Measurements from ENCODE around the gene SBF1.
"Not testable (repeated sequence)": the region's sequence is repeated elsewhere in the genome, so short reads cannot be mapped to it uniquely, and the experiment has no call there.

The SBF1 gene, protein sequence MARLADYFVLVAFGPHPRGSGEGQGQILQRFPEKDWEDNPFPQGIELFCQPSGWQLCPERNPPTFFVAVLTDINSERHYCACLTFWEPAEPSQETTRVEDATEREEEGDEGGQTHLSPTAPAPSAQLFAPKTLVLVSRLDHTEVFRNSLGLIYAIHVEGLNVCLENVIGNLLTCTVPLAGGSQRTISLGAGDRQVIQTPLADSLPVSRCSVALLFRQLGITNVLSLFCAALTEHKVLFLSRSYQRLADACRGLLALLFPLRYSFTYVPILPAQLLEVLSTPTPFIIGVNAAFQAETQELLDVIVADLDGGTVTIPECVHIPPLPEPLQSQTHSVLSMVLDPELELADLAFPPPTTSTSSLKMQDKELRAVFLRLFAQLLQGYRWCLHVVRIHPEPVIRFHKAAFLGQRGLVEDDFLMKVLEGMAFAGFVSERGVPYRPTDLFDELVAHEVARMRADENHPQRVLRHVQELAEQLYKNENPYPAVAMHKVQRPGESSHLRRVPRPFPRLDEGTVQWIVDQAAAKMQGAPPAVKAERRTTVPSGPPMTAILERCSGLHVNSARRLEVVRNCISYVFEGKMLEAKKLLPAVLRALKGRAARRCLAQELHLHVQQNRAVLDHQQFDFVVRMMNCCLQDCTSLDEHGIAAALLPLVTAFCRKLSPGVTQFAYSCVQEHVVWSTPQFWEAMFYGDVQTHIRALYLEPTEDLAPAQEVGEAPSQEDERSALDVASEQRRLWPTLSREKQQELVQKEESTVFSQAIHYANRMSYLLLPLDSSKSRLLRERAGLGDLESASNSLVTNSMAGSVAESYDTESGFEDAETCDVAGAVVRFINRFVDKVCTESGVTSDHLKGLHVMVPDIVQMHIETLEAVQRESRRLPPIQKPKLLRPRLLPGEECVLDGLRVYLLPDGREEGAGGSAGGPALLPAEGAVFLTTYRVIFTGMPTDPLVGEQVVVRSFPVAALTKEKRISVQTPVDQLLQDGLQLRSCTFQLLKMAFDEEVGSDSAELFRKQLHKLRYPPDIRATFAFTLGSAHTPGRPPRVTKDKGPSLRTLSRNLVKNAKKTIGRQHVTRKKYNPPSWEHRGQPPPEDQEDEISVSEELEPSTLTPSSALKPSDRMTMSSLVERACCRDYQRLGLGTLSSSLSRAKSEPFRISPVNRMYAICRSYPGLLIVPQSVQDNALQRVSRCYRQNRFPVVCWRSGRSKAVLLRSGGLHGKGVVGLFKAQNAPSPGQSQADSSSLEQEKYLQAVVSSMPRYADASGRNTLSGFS (N-terminal part only)

DNA sequence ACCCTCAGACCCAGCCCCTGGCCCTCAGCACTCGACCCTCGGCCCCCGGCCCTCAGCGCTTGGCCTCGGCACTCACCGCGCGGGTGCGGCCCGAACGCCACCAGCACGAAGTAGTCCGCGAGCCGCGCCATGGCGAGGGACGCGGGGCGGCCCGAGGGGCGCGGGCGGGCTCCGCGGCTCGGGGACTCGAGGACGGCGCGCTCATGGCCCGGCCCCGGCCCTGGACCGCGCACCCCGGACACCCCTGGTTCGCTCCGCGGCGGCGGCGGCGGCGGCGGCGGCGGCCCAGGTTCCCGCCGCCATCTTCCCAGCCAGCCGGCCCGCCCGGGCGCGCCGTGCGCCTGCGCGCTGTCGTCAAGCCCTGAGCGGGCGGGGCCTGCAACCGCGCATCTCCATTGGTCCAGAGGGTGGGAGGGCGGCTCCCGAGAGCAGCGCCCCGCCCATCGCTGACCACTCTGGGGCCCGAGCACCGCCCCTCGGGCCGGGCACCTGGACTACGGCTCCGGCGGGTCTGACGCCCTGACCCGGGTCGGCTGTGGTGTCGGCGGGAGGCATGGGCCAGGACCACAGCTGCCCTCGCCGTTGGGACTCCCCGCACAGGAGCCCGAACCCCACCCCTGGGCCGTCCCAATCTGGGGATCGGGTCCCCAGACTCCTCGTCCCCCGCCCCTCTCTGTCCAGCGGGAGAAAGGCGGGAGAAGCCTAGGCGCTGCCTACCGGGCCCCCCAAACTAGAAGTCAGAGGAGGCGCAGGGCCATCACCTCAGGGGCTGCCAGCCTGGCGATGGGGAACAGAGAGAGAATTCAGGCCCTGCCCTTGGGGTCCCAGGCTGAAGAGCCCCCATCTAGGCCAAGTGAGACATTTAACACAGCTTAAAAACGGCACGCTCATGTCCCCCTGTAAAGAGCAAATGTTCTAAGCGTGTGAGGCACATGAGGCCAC is at the start of gene SBF1:
TSS of gene SBF1 (minus strand) at position 326 of the 942 bp plus-strand sequence. CDS start at position 131, 195 bp downstream.
- DNase-seq (ENCODE audit: low spot score): peak; percentile 100

DNA sequence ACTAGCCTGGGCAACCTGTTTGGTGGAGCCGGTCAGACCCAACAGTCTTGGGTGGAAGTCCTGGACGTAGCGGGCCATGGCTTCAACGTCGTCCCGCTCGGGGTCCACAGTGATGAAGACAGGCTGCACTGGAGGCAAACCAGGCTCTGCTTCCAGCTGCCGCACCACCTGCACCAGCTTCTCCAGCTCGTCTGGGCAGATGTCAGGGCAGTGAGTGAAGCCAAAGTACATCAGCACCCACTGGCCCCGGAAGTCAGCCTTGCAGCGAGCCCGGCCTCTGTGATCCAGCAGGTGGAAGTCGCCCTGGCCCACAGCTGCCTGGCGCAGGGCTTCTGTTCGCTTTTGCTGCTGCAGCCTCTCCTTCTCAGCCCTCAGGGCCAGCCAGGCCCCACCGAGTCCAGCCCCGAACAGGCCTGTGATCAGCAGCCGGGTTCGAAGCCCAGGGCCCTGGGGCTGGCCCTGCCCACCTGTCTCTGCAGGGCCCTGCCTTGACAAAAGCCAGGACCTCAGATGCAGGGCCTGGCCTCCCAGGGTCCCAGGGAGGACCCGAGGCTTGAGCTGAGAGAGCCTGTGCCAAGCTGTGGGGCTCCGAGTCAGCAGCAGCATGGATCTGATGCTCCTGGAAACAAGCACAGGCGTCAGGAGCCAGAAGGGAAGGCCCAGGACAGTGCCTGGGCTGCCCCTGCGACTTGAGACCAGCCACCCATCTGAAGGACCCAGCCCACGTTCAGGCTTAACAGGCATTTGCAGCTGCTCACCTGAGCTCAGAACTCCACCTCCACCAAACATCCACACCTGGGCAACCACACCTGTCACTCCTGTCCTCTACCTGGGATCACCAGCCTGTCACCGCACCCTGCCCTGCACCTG is 49.2 kb upstream of the SBF1 start:
- DNase-seq (ENCODE audit: low spot score): no peak

DNA sequence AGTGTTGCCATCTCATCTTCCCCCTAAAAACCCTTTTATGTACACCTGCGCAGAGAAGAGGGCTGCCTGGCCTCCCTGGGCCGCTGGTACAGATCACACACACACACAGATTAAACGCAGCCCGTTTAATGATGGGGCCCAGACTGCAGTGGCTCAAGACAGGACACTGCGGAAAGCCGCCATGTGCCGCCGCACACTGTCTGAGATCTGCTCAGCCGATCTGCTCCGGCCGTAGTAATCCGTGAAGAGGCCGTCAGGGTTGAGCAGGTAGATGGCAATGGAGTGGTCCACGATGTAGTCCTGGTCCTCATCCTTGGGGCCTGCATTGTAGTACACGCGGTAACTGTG is 48.6 kb upstream of the SBF1 start:
- no peak for DNase-seq (ENCODE audit: low spot score)

DNA sequence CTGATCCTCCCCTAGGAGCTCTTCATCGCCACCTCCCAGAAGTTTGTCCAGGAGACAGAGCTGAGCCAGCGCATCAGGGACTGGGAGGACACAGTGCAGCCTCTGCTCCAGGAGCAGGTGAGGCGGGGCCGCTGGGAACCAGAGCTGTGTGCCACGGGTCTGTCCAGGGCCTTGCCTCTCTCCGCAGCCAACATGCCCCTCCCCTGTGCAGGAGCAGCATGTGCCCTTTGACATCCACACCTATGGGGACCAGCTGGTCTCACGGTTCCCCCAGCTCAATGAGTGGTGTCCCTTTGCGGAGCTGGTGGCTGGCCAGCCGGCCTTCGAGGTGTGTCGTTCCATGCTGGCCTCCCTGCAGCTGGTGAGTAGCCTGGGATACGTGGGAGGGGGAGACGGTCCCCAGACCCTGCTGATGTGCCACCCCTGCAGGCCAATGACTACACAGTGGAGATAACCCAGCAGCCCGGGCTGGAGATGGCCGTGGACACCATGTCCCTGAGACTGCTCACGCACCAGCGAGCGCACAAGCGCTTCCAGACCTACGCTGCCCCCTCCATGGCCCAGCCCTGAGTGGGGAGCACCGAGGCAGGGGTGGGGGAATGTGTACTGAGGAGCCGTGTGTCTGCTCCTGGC is 48.1 kb upstream of the SBF1 start:
- DNase-seq (ENCODE audit: low spot score): no peak

DNA sequence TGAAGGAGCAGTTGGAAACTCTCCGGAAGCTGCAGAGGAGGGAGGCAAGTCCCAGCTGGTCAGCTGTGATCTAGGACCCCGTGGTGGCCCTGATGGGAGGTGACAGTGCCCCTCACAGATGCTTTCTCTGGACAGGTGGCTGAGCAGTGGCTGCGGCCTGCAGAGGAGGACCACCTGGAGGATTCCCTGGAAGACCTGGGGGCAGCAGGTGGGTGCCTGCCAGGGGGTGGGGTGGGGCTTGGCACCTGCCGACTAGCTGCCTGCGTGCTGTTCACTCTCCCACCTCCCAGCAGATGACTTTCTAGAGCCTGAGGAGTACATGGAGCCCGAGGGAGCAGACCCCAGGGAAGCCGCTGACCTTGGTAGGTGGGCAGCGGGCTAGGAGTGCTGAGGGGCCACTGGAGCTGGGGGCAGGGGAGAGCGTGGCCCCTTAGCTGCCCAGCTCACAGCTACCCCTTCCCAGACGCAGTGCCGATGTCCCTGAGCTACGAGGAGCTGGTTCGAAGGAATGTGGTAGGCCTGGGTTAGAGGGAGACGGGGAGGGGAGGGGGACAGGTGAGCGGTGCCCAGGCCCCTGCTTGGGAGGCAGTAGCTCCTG is 47.5 kb upstream of the SBF1 start:
- no peak for DNase-seq (ENCODE audit: low spot score)

DNA sequence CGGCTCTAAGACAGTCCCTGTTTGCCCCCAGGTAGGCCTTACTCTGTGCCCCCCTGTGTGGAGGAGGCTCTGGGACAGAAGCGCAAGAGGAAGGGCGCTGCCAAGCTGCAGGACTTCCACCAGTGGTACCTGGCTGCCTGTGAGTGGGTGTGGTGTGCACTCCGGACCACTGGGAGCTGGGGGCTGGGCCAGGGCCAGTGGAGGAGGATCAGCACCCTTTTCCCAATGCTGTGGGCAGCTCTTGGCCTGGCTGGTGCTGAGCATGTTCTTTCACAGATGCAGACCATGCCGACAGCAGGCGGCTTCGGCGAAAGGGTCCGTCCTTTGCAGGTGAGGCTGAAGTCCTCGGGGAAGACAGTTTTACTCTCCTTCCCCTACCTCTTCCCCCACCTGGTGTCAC is 46.9 kb upstream of the SBF1 start:
- DNase-seq (ENCODE audit: low spot score): no peak

DNA sequence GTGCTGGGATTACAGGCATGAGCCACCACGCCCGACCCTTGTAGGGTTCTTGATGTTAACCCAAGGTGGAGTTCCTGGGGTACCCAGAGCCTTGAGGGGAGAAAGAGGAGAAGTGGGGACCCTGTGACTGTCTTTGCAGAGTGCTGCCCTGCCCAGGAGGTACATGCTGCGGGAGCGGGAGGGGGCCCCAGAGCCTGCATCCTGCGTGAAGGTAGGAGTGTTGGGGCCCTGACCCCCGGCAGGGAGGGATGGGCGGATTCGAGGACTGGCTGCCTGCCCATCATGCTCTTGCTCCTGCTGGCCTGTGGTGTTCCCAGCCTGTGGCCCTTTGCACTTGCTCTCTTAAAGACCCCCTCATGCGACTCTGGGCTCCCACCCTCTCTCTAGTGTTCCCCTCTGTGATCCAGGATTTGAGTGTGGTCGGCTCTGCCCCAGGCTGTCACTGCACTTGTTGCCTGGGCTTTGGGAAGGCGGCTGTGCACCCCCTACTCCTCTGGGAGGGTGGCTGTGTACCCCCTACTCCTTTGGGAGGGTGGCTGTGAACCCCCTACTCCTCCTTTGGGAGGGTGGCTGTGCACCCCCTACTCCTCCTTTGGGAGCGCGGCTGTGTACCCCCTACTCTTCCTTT is 46.1 kb upstream of the SBF1 start:
- DNase-seq (ENCODE audit: low spot score): no peak

DNA sequence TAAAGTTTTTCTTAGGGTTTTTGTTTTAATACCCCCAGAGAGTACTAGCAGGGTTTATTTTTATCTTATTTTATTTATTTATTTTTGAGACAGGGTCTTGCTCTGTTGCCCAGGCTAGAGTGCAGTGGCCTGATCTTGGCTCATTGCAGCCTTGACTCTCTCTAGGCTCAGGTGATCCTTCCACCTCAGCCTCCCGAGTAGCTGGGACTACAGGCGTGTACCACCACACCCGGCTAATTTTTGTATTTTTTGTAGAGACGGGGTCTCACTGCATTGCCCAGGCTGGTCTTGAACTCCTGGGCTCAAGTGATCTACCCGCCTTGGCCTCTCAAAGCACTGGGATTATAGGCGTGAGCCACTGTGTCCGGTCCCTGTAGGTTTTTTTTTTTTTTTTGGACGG is 45.3 kb upstream of the SBF1 start:
- not testable (repeated sequence) for DNase-seq (ENCODE audit: low spot score)

DNA sequence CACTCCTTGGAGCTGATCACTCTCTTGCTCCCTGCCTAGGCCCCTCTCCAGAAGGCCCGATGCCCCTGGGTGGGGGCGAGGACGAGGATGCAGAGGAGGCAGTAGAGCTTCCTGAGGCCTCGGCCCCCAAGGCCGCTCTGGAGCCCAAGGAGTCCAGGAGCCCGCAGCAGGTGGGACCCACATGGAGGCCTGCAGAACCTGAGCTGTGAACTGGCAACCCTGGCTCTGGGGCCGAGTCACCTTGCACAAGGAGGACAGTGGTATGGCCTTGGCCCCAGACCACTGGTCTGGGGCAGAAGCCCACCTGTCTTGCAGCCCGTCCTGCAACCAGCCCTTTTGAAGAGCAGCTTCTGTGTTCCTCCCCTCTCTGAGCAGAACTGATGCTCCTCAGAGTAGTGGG is 44.3 kb upstream of the SBF1 start:
- DNase-seq (ENCODE audit: low spot score): no peak

DNA sequence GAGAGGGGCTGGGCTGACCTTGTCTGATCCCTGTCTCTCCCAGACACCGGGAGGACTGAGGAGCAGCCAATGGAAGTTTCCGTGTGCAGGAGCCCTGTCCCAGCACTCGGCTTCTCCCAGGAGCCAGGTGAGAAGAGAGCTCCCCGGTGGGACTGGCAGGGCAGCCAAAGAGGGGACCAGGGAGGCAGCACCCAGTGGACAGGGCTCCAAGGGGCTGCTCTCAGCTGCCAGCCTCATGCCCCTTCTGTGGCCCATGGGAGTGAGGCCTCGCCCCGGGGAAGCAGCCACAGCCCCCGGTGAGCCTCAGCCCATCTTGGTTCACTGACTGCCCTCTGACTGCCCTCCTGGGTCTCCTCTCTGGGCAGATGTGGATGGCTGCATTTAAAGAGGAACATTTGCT is 43.8 kb upstream of the SBF1 start:
- no peak for DNase-seq (ENCODE audit: low spot score)

DNA sequence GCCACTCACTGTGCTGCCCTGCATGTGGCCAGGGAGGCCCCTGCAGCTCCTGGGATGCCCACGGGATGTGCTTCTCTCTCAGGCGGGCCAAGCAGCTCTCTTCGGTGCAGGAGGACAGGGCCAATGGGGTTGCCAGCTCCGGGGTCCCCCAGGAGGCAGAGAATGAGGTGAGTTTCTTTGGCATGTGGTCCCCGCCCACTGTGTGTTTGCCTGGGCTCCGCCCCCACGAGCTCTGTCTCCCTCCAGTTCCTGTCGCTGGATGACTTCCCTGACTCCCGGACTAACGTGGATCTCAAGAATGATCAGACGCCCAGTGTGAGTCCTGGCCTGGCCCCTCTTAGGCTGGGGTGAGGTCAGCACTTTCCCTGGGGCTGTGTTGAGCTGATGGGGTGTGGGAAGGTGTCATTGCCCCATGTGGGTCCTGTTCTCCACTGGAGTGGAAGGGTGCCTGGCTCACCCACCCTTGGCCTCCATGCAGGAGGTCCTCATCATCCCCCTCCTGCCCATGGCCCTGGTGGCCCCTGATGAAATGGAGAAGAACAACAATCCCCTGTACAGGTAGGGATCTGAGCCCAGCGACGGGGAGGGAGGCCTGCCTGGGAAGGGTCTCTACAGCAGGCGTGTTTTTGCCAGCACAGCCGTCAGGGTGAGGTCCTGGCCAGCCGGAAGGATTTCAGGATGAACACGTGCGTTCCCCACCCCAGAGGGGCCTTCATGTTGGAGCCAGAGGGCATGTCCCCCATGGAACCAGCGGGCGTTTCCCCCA is 42.8 kb upstream of the SBF1 start:
- no peak for DNase-seq (ENCODE audit: low spot score)

DNA sequence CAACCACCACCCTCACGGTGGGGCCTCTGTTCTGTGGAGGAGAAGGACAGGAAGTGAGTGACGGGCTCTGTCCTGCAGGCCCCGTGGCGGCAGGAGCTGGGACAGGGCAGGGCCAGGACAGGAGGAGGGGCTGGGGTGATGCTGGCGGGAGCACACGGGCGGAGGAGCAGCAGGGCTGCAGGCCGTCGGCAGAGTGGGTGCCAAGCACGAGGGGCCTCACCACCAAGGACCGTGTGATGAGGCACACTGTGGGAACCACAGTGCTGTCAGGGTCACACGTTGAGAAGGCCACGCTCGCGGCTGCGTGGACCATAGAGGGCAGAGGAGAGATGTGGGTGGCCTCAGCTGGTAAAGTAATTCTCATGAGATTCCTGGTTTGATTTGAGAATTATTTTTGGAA is 42.1 kb upstream of the SBF1 start:
- DNase-seq (ENCODE audit: low spot score): no peak

DNA sequence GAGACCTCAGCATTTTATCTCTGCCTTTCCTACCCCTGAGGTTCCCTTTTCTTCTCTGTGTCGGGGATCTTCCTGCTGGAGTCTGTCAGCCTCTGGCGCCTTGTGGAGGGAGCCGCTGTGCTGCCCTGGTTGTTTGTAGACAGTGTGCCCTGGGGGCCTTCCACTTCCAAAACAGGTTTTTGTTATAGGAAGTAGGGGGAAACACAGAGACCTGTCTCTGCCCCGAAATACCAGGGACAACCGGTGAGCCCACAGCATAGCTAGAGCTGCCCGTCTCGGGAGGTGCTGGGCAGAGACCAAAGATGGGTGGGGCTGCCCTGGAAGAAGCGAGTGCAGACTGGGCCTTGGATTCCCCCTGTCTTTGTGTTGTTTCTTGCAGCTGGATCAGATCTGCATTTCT is 41.2 kb upstream of the SBF1 start:
- DNase-seq (ENCODE audit: low spot score): no peak

DNA sequence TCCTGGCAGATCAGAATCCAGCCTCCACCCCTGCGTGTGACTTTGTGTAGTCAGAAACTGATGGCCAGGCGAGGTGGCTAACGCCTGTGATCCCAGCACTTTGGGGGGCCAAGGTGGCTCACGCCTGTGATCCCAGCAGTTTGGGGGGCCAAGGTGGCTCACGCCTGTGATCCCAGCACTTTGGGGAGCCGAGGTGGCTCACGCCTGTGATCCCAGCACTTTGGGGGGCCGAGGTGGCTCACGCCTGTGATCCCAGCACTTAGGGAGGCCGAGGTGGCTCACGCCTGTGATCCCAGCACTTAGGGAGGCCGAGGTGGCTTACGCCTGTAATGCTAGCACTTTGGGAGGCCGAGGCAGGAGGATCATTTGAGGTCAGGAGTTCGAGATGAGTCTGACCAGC is 38.3 kb upstream of the SBF1 start:
- no peak for DNase-seq (ENCODE audit: low spot score)

DNA sequence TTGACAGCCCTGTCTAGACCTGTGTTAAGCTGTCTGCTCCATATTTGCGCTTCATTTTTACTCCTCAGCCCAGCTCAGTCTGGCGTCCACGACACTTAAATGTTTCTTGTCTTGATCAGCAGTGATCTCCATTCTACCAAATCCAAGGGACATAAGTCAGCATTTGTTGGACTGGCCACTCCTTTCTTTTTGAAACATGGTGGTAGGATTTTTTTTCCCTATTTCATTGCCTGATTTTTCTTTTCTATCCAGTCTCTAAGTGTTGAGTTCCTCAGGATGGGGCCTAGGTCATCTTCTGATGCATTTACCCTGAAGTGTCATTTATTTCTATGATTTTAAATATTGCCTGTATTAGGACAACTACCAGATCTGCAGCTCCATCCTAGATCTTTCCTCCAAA is 34.1 kb upstream of the SBF1 start:
- DNase-seq (ENCODE audit: low spot score): no peak

DNA sequence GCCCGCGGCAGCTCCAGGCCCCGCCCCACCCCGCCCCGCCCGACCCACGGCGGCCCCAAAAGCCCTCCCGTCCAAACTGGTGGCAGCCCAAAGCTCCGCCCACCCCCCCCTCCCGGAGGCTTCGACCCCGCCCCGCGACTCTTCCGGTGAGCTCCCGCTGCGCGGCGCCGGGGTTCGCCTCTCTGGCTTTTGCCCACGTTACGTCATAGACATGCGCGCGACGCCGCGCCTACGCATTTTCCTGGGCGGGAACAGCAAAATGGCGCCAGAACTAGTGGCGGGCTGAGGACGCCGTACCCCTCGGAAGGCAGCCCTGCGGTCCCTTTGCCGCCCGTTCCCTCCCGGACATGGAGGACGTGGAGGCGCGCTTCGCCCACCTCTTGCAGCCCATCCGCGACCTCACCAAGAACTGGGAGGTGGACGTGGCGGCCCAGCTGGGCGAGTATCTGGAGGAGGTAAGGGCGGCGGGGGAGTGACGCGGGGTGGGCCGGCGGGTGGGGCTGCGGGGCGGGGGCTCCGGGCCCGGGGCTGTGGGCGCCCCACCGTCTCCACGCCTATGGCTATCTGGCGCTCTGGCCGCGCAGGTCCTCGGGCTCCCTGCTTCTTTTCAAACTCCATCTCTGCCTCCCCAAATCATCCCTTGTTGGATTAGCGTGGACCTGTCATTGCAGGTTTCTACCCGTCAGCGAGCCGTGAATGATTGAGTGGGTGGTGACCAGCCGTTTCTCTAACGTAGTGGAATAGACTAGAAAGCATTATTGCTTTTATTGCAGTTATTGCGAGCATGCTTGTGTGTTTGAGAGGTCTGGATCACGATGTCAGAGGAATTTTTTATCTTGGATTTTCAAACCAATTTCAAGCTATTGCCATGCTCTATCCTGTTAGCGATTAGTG is 33.4 kb upstream of the SBF1 start, which contains the start of gene NCAPH2:
TSS of gene NCAPH2 (plus strand) at position 234 of the 894 bp plus-strand sequence. CDS start at position 348, 114 bp downstream.
- peak; percentile 100 for DNase-seq (ENCODE audit: low spot score)

DNA sequence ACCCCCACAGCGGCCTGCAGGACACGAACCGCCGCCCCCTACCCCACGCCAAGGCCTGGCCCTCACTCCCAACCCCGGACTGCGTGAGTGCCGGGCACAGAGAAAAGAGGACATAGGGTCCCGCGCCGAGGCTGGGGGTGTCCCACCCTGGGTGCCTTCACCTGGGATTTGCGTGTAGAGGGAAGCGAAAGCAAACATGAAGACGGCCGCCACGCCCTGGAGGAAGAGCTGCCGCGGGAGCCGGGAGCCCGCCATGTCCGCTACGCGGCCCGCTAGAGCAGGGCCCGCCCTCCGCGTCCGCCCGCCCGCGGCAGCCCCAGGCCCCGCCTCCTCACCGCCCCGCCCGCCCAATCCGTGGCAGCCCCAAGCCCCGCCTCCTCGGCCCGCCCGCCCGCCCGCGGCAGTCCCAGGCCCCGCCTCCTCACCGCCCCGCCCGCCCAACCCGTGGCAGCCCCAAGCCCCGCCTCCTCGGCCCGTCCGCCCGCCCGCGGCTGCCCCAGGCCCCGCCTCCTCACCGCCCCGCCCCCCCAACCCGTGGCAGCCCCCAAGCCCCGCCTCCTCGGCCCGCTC is 32.7 kb upstream of the SBF1 start, which contains the start of gene LMF2:
TSS of gene LMF2 (minus strand) at position 282 of the 570 bp plus-strand sequence. CDS start at position 255, 27 bp downstream.
- no peak for DNase-seq (ENCODE audit: low spot score)

Data from AG08396 (cell line).